NCI-H748 (cell line): ENCODE measurements around the gene PNPLA2.

Experiments
- DNase-seq: peaks from one replicate; lab custom pipeline; 2025; ENCODE audit not compliant: unreplicated experiment; lab: John Stamatoyannopoulos, UW

Gene PNPLA2

DNA sequence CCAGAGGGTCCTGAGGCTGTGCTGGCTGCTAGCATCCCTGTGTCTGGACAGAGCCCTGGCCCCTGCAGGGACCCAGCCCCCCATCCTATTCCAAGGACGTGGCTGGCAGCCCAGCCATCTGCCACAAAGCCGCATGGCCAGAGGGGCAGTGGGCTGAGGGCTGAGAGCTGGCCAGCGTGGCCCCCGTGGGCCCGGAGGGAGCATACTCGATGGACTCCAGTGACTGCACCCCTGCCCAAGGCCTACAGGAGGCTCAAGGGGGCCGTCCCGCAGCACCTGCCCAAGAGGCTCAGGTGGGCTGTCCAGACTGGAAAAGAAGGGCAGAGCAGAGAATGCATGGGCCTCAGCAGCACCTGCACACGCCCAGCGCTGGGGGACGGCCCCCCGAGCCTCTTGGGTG lies 37.1 kb downstream of the PNPLA2 start:
- no peak for DNase-seq

DNA sequence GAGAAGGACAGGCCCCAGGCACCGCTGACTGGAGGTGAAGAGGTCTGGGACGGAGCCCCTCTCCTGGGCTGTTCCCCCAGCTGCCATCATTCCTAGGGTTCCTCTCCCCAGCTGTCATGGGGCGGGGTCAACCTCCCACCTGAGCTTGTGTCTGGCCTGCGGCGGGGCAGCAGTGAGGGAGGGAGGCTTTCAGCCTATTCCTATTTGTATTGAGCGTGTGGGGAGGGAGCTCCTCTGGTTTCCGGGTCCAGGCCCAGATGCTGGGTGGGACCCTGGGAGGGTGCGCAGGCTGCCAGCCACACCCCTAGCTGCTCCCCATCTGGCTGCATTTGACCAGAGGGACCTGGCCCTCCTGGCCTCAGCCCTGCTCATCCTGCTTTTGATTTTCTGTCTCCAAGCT lies 37.7 kb downstream of the PNPLA2 start:
- no peak for DNase-seq

DNA sequence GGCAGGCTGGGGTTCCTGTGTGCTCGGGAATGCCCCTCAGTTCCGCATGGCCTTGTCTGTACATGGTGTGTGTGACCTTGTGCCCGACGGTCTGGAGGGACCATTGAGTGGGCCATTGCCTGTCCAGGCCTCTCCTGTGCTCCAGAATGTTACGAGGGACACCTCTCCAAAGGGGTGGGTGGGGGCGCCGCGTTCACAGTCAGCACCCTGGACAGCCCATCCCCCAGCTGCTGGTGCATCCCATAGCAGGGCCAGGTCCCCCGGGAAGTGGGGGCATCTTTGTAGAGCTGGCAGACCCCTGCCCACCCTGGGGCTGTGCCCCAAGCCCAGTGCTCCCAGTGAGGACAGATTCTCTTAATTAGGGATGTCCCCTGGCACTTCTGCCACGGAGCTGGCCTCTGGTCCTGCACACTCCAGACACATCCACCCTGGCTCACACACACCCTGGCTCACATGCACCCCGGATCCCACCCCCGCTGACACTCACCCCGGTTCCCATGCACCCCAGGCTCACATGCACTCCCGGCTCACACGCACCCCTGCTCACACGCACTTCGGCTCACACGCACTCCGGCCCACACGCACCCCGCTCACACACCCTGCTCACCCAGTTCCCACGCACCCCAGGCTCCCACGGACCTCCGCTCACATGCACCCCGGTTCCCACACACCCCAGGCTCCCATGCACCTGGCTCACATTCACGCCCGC lies 39.5 kb downstream of the PNPLA2 start:
- DNase-seq = no peak

DNA sequence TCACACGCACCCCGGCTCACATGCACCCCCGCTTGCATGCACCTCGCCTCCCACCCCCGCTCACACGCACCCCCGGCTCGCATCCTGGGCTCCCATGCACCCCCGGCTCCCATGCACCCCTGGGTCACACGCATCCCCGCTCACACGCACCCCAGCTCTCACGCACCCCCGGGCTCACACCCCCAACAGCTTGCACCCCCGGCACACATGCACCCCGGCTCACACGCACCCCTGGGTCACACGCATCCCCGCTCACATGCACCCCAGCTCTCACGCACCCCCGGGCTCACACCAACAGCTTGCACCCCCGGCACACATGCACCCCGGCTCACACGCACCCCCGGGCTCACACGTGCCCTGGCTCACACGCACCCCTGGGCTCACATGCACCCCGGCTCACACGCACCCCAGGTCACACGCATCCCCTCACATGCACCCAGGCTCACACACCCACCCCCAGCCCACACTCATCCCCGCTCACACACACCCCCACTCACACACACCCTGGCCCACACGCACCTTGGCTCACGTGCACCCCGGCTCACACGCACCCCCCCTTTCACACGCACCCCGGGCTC lies 40.1 kb downstream of the PNPLA2 start:
- DNase-seq = no peak

DNA sequence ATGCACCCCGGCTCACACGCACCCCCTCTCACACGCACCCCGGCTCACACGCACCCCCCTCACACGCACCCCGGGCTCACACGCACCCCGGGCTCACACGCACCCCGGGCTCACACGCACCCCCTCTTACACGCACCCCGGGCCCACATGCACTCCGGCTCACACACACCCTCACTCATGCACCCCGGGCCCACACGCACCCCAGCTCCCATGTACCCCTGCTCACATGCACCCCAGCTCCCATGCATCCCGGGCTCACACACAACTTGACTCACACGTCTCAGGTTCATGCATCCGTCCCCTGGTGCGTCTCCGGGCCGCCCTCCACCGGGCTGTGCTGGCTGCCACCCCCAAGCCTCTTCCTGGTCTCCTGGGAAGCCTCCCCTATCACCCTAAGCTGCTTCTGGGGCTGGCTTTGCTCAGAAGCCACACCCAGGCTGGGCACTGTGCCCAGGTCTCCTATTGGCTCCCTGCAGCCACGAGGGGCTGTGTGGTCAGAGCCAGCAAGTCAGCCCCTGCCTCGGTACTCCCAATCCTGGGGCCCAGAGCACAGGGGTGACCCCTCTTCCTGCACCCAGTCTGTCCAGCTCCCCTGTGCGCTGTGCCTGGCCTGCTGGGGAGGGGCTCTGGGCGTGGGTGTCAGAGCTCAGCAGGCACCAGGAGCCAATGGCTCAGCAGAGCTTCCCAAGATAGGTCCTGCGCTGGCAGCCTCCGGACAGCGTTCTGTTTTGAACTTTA lies 40.8 kb downstream of the PNPLA2 start:
- peak; percentile 78 for DNase-seq

DNA sequence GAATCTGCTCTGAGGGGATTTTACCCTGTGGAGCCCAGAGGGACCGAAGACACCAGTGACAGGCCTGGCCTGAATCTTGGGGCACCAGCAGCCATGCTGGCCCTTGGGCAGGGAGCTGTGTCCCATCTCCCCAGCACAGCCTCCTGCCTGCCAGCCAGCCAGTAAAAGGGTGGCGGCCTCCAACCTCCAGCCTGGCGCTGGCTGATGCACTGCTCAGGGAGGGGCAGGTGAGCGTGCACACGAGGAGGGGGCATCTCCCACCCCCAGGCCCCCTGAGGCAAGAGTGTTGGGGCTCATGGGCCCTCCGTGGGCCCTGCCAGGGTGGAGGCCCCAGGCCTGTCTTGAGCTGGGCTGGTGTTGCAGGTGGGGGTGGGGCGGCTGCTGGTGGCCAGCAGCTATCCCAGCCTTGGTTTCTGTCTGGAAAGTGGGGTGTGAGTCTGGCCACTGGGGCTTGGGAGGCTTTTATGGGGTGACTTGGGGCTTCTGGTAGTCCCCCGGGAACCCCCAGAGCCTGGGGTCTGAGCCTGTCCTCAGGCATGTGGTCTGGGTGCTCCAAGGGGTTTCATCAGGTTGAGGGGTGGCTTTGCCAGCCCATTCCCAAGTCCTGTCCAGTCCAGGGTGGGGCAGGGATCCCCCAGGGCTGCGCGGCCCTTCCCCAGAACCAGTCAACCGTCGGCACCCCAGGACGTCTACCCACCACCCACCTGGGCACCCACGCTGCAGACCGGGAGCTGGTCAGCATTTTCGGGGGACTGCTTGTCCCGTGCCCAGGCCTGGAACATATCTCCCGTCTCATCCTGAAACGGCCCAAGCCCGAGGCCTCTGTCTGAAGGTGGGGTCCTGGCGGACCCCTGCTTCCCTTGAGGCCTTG lies 41.8 kb downstream of the PNPLA2 start:
- DNase-seq = no peak

DNA sequence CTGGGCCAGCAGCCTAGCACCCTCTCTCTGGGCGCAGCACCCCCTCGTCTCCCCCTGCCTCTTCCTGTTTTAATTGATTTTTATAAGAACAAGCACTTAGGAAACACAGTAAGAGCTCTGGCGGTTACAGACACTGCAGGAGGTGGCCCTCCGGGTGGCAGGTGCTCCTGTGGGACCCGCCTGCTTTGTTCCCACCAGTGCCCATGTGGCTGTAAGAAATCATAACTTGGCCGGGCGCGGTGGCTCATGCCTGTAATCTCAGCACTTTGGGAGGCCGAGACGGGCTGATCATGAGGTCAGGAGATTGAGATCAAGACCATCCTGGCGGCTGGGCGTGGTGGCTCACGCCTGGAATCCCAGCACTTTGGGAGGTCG lies 42.4 kb downstream of the PNPLA2 start:
- DNase-seq = no peak

DNA sequence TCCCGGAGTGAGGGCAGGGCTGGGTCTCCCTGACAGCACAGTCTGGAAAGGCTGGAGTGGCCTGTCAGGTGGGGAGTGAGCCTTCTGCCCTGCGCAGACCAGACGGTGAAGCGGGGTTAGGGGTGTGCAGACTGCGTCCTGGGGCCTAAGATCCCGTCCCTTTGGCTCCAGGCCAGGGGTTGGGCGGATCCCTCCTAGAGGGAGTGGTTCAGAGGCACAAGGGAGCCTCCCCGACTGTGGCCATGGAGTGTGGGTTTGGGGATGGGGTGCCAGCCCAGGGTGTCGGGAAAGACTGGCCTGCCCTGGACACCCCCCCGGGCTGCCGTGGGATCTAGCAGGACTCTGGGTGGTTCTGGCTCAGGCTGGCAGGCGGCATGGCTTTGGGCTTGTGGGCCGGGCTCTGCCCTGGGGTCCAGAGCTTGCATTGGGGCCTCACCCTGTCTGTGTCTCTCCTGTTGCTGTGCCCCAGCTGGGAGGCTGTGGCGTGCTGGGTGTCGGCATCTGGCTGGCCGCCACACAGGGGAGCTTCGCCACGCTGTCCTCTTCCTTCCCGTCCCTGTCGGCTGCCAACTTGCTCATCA lies 43.5 kb downstream of the PNPLA2 start:
- DNase-seq = peak; percentile 28

DNA sequence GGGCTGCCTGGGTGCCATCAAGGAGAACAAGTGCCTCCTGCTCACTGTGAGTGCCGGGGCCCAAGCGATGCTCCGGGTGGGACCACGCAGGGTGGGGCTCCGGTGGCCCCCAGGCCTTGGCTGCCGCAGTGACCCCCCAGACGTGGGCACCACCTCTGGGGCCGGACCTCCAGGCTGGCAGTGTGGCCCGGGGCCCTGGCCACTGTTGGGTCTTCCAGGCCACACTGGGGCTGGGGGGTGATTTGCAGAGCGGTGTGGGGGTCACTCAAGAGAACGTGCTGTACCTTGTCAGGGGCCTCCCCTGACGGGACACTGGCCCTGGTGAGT lies 43.9 kb downstream of the PNPLA2 start:
- no peak for DNase-seq

DNA sequence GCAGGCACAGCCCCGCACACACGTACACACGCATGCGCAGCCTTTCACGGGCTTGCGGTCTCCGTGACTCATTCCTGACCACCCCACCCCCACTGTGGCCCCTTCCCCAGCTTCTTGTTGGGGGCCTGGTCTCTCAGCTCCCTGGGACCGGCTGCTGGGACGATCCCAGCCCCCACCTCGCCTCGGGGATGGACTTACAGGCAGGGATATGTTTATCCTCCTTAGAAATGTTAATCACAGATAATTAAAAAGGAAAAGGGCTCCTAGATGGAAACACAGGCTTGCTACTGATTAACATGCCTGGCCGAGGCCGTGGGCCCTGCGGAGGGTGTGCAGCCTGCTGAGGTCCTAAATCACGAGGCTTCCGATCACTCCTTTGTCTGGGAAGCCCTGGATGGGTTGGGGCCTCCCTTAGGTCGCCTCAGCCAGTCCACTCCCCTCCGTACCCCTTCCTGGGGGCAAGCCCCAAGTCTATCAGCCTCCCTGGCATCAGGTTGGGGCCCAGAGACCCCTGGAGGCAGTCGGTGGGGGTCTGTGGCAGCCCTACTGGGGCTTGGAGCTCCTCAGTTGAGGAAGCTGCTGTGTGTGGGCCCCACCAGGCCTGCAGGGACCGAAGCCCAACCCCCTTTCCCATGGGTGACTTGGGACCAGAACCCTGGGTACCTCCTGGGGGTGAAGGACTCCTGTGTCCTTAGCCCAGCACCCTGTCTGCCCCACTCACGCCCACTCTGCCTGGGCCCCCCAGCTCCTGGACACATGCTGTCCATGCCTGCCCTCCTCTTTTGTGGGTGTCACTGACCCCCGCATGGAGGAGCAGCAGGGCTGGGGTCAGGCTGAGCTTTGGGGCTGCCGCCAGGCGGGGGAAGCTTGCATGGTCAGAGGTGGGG lies 44.6 kb downstream of the PNPLA2 start:
- DNase-seq = no peak

DNA sequence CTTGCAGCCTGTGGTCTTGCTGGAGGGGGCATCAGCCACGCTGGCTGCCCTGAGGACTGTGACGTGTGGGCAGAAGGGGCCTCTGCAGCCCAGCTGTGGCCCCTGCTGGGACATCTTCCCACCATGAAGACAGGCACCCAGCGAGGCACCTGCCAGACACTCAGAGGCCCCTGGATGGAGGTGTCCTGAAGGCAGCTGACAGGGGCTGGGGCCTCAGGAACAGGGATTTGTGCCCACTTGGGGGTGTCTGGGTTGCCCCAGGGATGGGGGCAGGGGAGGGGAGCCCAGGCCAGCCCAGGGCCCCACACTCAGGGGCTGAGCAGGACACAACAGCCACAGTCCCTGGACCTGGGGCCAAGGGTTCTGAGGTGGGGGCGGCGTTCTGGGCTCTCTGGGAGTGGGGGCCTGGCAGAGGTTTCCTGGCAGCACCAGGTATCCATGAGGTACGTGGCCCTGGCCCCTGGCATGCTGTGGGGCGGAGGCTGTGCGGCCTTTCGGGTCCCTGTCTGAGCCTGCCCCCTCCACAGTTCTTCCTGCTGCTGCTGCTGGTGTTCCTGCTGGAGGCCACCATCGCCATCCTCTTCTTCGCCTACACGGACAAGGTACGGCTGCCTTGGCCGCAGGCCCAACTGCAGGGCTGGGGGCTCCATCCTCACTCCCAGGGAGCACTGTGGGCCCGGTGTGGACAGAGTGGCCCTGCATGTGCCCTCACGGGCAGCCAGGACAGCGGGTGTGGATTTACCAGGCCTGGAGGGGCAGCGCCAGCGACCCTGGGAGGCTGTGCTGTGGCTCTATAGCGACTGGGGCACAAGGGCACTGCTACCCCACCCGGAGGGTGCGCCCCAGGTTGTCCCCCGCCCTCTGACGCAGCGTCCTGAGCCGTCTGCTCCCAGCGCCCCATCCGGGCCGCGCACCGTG lies 45.5 kb downstream of the PNPLA2 start:
- DNase-seq = no peak

DNA sequence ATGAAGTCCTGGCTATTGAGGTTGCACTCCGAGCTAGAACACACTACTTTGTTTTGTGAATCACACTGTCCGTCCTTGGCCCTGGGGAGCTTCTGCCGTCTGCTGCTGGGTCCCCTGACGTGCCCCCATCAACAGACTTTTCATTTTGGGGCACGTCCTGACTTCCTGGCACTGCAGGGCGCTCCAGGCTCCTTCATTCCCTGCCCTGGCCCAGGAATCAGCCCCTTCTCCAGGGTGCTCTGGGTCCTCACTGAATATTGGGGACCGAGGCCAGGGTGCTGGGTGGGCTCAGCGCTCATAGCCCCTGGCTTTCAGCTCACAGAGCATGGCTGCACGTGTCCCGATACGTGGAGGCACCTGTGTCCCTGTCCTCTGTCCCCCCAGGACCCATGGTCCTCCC lies 46.2 kb downstream of the PNPLA2 start:
- DNase-seq = no peak

DNA sequence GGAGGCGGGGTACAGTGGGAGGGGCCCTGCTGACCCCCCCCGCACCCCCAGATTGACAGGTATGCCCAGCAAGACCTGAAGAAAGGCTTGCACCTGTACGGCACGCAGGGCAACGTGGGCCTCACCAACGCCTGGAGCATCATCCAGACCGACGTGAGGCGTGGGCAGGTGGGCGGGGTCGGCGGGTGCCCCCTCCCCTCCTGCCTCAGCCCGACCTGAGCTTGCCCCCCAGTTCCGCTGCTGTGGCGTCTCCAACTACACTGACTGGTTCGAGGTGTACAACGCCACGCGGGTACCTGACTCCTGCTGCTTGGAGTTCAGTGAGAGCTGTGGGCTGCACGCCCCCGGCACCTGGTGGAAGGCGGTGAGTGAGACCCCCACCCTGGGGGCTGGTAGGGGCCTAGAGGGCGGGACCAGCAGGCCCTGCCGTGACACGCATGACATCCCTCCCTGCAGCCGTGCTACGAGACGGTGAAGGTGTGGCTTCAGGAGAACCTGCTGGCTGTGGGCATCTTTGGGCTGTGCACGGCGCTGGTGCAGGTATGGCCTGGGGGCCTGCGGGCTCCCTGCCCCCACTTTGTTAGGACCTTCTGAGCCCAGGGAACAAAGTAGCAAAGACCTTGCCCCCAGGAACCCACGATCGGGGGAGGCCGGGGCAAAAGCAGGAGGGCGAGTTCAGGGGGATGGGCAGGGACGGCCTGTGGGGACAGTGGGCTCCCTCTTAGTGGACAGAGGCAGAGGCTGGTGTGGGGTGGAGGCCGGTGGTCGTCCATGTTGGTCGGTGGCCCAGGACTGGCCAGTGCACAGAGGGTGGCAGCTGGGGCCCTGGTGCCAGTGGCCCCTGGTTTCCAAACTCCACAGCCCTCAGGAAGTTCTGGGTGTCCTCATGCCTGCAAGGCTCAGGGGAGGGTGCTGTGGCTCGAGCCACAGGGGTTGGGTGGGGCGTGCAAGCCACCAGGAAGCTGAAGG lies 47.0 kb downstream of the PNPLA2 start:
- DNase-seq = no peak

DNA sequence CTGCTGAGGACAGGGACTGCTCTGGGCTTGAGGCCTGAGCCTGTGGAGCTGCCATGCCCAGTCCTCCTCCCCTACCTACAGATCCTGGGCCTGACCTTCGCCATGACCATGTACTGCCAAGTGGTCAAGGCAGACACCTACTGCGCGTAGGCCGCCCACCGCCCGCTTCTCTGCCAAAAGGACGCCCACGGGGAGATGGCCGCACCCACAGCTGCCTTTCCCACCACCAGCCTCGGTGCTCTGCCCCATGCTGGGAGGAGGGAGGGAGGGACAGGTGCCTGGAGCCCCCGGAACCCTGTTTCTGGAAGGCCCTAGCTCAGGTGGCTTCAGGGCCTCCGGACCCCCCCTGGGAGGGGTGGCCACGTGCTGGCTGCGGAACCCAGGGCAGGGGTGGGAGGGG lies 47.8 kb downstream of the PNPLA2 start:
- no peak for DNase-seq

DNA sequence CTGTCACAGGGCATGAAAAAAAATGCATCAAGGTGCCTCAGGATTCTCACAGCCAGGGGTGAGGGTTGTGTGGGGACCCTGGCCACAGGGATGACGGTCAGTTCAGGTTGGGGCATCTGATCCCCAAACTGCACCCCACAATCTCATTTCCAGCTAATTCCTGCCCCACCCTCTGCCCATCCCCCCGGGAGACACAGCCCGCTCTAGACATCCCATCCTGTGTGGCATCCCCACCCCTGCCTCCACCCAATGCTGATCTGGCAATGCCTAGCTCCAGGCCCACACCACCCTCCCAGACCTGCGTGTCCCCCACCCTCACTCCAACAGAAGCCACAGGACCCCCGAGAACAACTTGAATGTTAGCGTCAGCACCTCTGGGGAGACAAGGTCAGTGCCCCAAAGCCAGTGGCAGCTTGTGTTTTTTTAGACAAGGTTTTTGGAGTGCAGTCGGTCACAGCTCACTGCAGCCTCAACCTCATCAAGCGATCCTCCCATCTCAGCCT lies 49.2 kb downstream of the PNPLA2 start:
- no peak for DNase-seq

DNA sequence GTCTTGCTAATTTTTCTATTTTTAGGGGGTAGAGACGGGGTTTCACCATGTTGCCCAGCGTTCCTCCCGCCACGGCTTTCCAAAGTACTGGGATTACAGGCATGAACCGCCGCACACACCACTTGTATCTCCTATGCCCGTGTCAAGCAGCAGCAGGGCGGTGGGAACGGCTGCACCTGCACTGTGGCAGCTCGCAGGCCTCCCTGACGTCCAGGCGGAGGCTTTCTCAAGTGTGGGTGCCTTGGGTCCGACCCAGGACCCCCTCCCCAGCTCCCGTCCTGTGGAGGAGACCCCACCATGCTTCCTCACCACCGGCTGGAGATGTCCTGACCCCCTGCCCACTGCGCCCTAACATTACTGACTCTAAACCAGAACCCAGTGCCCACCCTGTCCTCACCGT lies 49.7 kb downstream of the PNPLA2 start:
- DNase-seq = no peak

DNA sequence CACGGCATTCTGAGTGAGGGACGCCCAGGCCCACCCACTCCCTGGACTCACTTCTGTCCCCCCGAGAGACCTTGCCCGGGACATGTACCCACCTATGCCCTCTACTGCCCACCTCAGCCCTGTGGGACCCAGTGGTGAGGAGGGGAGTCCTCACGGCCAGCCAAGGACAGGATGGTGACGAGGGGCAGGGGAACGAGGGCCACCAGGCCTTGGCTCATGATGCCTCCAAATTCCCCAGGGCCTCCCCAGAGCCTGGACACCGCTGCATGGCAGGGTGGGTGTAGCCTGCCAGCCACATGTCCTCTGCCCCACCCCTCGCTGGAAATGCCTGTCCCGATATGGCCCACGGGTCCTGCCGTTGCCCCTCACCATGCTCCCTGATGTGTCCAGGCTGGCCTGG lies 50.1 kb downstream of the PNPLA2 start:
- no peak for DNase-seq
